Uterus (tissue), 2 donors: ENCODE data around the gene LARP1.

Experiments
- POLR2A ChIP-seq, 2 donors: fragments of 450-650 bp; IDR thresholded peaks; one replicate each; pipeline ENCODE4 v1.6.1; 2016; ENCODE audit warnings: antibody characterized with exemption in 2 of 2, mild to moderate bottlenecking in 1 of 2, moderate library complexity in 1 of 2
- TF ChIP-seq, protein P1 (sequence below), 4 experiments: fragments of 200-600 bp in 2 of 4; fragments of 450-650 bp in 2 of 4; sonication (generic) in 2 of 4; IDR thresholded peaks; one replicate each; pipeline ENCODE4 v1.5.1; 2016 to 2019; ENCODE audit warnings: antibody characterized with exemption in 4 of 4, mild to moderate bottlenecking in 2 of 4, moderate library complexity in 1 of 4

- TF ChIP-seq, protein P1, sequence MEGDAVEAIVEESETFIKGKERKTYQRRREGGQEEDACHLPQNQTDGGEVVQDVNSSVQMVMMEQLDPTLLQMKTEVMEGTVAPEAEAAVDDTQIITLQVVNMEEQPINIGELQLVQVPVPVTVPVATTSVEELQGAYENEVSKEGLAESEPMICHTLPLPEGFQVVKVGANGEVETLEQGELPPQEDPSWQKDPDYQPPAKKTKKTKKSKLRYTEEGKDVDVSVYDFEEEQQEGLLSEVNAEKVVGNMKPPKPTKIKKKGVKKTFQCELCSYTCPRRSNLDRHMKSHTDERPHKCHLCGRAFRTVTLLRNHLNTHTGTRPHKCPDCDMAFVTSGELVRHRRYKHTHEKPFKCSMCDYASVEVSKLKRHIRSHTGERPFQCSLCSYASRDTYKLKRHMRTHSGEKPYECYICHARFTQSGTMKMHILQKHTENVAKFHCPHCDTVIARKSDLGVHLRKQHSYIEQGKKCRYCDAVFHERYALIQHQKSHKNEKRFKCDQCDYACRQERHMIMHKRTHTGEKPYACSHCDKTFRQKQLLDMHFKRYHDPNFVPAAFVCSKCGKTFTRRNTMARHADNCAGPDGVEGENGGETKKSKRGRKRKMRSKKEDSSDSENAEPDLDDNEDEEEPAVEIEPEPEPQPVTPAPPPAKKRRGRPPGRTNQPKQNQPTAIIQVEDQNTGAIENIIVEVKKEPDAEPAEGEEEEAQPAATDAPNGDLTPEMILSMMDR (IDR thresholded peaks at IDR 0.05), result no peak
- no peak for TF ChIP-seq POLR2A (IDR thresholded peaks at IDR 0.05)
Observed at GRCh38 chr5:154860123-154860522, 104.9 kb downstream of the LARP1 start.
